HG02840 (cell line): ENCODE results near the gene ESRRA.
A peak's percentile ranks its signal among the peaks of the same experiment; 100 is the strongest.

Experiments
- ATAC-seq: cut with Tn5 transposase; IDR thresholded peaks from one replicate; pipeline ENCODE4 v1.9.1; 2021; ENCODE audit warnings: mild to moderate bottlenecking, moderate library complexity, moderate number of reproducible peaks; ENCODE audit not compliant: unreplicated experiment, low FRiP score

Gene ESRRA

DNA sequence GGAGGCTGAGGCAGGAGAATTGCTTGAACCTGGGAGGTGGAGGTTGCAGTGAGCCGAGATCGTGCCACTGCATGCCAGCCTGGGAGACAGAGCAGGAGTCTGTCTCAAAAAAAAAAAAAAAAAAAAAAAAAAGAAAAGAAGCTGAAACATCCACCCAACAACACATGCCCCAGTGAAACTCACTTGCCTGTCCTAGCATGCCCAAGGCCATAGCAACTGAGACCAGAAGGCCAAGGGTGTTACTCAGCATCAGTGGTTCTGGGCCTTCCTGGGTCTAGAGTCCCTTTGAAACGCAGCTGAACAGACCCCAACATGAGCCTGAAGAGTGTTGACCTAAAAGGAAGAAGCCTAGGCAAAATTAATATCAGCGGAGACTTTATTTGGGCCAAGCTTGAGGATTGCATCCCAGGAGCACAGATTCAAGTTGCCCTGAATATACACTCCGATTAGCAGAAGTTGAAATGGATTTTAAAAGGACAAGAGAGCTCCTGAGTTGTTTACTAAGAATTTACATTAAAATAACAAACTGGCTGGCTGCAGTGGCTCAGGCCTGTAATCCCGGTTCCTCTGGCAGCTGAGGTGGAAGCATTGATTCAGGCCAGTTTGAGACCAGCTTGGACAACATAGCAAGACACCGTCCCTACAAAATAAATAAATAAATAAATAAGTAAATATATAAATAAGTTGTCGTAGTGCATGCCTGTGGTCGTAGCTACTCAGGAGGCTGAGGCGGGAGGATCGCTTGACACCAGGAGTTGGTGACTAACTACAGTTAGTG lies 19.6 kb downstream of the ESRRA start:
- no peak for ATAC-seq

DNA sequence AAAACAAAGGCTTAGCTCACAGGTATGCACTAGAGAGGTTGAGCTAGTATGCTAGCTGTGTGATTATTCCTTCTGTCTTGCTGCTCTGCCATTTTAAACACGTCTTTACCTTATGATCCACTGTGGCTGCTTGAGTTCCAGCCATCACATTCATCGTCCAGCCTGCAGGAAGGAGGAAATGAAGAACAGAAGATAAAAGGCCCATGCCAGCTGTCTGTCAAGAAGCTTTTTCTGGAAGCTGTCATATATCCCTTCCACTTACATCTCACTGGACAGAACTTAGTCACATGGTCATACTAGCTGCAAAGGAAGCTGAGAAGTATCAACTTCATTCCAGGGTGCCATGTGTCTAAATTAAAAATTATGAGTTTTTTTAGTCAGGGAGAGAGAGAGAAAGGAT lies 22.1 kb downstream of the ESRRA start:
- ATAC-seq = no peak

DNA sequence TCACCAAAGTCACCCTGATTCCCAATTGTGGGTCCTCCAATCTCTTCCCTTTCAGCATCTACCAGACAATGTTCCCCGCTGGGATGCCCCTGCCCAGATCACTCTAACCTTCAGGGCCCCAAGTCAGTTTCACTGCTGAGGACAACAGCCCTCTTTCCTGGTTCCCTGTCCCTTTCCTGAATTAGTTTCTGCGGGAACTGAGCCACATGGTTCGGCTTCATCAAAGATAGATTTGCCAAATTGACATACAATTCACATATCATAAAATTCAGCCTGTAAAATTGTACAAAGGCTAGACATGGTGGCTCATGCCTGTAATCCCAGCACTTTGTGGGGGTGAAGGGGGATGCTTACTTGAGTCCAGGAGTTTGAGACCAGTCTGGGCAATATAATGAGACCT lies 22.7 kb downstream of the ESRRA start:
- no peak for ATAC-seq

DNA sequence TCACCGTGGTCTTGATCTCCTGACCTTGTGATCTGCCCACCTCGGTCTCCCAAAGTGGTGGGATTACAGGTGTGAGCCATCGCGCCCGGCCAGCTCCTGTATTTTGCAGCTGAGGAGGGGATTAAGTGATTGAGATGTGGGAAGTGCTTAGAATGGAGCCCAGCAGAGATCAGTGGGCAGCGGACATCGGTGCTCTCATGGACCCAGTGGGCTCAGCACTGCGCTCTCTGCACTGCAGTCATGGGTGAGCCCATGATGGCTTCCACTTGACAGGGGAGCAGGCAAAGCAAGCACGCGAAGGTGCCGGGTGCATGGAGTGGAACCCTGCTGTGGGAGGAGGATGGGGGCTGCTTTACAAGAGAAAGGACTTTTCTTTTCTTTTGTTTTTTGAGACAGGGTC lies 25.6 kb downstream of the ESRRA start:
- ATAC-seq = no peak

DNA sequence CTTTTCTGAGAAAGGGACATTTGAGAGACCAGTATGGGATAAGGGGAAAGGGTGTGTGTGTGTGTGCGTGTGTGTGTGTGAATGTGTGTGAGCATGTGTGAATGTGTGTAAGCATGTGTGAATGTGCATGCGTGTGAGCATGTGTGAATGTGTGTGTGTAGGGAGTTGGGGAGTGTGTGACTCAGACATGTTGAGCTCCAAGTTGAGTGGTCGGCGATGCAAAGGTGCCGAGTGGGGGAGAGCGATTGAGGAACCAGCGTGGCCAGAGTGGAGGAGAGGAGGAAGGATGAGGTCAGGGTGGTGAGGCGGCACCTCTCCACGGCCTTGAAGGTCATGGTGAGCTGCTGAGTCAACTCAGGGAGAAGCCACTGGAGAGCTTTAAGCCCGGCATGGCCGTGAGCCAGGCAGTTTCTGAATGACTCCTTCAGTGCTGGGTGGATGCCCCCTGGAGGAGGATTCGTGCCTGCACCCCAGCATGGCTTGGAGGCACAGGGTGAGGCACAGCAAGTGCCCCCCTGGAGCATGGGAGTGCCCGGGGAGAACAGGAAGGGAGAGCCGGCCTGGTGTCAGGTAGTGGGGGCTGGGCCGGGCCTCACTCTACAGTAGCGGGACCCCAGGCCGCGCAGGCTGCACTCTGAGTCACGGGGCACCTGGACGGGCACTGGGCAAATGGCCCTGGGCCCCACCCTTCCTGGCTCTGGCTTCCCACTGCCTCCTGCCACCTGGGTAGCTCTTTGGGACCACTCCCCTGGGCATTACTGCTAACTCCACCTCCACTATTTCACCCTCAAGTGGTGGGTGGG lies 26.4 kb downstream of the ESRRA start:
- ATAC-seq = no peak

DNA sequence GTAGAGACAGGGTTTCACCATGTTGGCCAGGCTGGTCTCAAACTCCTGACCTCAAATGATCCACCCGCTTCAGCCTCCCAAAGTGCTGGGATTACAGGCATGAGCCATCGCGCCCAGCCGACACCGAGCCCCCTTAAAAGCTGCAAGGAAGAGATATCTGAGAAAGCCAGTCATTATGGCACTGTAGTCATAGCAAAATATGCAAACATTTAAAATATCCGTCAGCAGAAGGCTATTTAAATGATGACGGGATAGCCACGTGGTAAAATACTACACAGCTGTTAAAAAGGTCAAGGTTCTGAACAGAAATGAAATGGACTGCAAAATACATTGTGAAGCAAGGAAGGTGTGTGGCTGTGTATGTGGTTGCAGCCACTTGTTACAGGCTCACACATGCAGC lies 28.2 kb downstream of the ESRRA start:
- no peak for ATAC-seq

DNA sequence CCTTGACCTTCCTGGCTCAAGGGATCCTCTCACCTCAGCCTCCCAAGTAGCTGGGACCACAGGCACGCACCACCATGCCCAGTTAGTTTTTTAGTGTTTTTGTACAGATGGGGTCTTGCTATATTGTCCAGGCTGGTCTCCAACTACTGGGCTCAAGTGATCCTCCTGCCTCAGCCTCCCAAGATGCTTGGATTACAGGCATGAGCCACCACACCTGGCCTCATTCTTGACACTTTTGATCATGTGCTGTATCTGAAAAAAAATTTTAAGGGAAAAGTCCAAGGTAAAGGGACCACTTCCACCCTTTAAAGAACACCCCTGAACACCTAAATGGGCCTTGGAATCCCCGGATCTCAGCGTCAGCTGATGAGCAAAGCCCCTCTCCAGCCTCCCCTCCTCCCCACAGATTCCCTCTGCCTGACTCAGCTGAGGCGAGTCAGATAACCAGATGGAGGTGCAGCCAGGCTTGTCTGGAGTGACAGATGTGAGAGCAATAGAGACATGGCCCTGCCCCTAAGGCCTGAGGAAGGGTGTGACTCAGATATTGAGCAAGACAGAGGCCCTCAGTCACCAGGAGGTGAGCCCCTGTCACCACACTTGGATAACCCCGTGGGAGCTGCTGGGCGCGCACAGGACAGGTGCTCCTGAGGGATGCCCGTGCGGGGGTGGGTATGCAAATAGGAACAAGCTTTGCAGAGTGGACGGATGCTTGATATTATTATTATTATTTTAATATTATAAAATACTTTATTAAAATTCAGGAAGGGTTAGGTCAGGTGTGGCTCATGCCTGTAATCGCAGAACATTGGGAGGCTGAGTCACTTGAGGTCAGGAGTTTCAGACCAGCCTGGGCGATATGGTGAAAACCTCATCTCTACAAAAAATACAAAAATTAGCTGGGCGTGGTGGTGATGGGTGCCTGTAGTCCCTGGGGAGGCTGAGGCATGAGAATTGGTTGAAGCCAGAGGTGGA lies 29.7 kb downstream of the ESRRA start:
- peak; percentile 57 for ATAC-seq

DNA sequence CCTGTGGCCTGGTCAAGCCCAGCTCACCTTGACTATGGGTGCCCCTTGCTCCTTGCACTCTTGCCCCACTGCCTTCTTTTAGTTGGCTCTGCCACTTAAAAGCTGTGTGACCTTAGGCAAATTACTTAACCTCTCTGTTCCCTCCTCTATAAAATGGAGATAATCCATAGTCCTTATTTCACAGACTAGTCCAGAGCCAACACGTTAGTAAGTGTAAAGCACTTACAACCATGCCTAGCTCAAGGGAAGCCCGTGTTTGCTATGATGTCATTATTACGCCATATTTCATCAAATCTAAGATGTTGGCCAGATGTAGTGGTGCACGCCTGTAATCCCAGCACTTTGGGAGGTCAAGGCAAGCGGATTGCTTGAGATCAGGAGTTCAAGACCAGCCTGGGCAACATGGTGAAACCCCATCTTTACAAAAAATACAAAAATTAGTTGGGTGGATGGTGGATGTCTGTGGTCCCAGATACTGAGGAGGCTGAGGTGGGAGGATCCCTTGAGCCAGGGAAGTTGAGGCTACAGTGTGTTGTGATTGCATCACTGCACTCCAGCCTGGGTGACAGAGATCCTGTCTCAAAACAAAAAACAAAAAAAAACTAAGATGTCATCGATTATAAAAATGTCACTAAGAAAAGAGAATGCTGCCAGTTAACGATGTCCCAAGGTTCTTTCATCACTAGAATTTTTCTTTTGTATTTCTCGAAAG lies 32.4 kb downstream of the ESRRA start:
- ATAC-seq = no peak

DNA sequence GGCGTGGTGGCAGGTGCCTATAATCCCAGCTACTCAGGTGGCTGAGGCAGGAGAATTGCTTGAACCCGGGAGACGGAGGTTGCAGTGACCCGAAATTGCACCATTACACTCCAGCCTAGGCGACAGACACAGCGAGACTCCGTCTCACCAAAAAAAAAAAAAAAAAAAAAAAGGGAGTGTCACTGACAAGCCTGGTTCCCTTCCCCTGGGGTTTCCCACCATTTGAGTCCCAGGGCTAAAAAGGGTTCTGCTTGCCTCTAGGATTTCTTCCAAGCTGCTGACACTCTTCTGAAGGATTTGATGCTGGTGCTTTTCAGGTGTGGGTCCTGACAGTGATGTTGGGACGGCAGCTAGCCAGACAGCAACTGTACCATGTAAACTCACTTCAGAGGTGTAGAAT lies 33.4 kb downstream of the ESRRA start:
- no peak for ATAC-seq

DNA sequence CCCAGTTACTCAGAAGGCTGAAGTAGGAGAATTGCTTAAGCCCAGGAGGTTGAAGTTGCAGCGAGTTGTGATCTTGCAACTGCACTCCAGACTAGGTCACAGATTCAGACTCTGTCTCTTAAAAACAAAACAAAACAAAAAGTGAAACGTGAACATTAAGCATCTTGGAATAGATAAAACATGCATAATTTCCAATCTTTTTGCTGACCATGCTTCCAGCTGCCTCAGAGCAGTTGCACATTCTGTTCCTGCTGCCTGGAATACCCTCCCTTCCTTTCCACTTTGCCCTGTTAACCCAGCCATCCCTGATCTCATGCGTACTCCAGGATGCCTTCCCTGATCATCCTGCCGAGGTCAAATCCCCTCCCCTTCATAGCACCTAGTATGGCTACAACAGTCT lies 34.0 kb downstream of the ESRRA start:
- ATAC-seq = no peak

DNA sequence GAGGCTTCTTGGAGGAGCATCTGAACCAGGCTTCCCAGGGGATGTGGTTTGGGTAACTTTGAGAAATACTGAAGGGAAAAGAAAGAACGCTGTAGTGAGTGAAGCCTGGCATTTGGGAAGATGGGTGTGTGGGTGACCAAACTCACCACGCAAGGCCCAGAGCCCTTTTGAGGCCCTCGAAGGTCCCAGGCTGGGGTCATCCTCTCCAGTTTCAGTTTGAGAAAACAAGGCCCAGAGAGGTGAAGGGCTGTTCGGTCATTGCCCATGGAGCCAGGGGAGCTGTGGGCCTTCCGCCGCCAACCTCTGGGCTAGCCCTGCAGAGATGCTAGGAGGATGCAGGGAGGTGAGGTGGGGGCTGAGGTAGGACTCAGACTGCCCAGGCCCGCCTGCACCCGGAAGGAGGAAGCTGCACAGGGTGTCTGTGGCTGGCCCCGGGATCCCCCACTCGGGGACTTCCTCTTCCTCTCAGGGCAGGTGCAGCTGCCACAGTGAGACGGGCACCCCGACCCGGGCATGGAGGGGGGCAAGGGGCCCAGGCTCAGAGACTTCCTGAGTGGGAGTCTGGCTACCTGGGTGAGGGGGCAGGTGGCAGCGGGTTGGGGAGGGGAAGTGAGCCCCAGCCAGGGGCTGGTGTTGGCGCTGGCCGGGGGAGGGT lies 34.6 kb downstream of the ESRRA start, which contains the start of gene CCDC88B:
CCDC88B (plus strand) TSS at position 451 of the 655 bp plus-strand sequence; CDS start at position 514, 63 bp downstream.
- no peak for ATAC-seq

DNA sequence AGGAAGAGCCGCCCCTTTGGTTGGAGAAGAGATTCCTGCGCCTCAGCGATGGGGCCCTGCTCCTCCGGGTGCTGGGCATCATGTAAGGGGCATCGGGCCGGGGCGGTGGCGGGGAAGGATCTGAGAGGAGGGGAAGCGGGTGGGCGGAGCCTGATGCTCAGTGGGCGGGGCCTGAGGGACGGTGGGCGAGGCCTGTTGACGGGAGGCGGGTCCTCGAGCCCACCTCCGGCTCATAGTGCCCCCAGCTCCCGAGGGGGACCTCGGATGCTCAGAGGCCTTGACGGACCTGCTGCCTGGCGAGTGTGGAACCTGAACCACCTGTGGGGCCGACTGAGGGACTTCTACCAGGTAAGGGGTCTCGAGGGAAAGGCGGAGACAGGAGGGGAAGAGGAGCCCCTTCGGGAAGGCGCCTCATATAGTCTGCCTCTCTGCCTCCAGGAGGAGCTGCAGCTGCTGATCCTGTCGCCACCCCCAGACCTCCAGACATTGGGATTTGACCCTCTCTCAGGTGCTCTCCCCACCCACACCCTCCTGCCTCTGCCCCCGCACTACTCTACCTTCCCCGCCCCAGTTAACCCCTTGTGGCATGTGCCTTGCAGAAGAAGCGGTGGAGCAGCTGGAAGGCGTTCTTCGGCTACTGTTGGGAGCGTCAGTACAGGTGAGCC lies 35.5 kb downstream of the ESRRA start:
- ATAC-seq = no peak

DNA sequence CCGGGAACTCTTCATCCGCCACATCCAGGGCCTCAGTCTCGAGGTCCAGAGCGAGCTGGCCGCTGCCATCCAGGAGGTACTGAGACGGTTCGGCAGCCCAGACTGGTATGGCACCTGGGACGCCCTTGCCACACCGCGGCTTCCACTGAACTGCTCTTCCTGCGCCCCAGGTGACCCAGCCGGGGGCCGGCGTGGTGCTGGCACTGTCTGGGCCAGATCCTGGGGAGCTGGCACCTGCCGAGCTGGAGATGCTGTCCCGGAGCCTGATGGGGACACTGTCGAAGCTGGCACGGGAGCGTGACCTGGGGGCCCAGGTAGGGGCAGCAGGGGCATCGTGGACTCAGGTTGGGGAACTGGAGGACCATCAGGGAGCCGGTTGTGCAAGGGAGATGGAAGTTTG lies 36.1 kb downstream of the ESRRA start:
- ATAC-seq = no peak

DNA sequence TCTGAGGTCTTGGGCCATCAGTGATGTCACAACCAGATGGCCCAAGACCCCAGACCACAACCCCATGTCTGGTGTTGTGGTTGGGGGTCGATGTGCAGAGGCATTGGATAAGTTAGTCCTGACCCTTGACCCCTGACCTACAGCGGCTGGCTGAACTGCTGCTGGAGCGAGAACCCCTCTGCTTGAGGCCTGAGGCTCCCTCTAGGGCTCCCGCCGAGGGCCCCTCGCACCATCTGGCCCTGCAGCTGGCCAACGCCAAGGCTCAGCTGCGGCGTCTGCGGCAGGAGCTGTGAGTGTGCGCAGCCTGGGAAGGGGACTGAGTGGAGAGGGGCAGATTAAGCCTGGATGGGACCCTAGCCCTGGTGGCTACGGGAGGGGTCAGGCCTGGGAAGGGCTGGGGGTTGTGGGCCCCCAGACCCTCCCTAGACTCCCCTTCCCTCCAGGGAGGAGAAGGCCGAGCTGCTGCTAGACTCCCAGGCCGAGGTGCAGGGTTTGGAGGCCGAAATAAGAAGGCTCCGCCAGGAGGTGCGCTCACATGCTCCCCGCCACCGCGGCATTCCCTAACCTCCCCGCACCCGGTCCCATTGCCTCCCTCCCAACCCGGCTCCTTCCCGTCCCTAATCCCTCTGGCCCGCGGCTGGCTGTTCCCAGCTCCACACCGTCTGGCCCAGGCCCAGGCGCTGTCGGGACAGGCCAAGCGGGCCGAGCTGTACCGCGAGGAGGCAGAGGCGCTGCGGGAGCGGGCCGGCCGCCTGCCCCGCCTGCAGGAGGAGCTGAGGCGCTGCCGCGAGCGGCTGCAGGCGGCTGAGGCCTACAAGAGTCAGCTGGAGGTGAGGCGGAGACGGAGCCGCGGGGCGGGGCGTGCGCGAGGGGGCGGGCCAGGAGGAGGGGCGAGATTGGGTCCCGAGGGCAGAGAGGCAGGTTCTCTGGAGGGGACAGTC lies 36.8 kb downstream of the ESRRA start:
- ATAC-seq = no peak

DNA sequence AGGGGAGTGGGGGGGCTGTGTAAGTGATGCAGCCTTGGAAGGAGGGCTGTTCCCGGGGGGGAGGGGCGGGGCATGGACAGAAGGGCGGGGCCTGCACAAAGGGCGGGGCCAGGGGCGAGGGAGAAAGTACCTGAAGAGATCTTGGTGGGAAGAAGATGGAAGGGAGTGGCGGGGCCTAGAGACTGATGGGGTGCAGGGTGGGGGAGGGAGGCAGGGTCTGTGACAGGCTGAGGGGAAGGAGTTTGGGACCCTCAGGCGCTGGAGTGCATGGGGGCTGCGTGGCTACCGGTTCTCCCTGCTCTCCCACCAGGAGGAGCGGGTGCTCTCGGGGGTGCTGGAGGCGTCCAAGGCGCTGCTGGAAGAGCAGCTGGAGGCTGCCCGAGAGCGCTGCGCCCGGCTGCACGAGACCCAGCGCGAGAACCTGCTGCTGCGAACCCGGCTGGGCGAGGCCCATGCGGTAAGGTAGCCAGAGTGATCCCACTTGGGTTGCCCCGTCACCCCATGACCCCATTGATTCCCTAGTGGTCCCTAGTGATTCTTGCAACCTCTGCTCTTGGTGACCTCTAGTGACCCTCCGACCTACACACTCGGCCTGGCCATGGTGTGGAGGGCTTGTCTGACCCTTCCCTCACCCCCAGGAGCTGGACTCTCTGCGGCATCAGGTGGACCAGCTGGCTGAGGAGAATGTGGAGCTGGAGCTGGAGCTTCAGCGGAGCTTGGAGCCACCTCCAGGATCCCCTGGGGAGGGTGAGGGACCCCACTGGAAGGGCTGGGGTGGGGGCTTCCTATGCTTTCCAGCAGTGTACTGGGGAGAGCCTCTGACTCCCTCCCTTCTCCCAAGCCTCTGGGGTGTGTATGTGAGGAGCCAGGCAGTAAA lies 37.8 kb downstream of the ESRRA start:
- ATAC-seq = no peak

DNA sequence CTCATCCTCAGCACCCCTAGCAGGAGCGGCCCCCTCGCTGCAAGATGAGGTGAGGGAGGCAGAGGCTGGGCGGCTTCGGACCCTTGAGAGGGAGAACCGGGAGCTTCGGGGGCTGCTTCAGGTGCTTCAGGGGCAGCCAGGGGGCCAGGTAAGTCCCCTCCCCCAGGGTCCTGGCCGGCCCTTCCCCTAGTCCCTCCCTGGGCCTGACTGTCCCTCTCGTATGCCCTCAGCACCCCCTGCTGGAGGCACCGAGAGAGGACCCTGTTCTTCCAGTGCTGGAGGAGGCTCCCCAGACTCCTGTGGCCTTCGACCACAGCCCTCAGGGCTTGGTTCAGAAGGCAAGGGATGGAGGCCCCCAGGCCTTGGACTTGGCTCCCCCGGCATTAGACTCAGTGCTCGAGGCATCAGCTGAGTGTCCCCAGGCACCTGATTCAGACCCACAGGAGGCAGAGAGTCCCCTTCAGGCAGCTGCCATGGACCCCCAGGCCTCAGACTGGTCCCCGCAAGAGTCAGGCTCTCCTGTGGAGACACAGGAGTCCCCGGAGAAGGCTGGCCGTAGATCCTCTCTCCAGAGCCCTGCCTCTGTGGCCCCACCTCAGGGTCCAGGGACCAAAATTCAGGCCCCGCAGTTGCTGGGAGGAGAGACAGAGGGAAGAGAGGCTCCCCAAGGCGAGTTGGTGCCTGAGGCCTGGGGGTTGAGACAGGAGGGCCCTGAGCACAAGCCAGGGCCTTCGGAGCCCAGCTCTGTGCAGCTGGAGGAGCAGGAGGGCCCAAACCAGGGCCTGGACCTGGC lies 38.6 kb downstream of the ESRRA start:
- ATAC-seq = no peak
